ENCODE data around the gene ZFP62. TPM values are rescaled to one million over a fixed set of nuclear protein-coding genes. Genes with fewer than 3 reads are reported as not detected.

Gene ZFP62
- total RNA-seq, 2 donors from 2014 or later: 37.3 to 44.6 TPM

GRCh38 chr5:180870276-180871068 is 9.4 kb upstream of the ZFP62 start:
- no peak for TF ChIP-seq CTCF (conservative IDR thresholded peaks at IDR 0.05)
- Mint-ChIP-seq H3K4me1 (no peaks in the 10 kb centered on the region), H3K36me3 (ENCODE audit: low read depth) (no peaks in the 10 kb centered on the region), H3K9me3 (no peaks in the 10 kb centered on the region), H3K27ac (no peak overlapping the region), H3K4me3 (no peak overlapping the region), H3K27me3 (ENCODE audit: insufficient read depth) (peaks cover 24% of the 10 kb centered on the region)
- no peak overlapping the region for H3K27ac ChIP-seq (ENCODE audit: low read depth, low read length)
- 68 to 74% methylated on average over 10 to 16 of the region's 16 CpGs for WGBS, 2 experiments (ENCODE audit: insufficient coverage in 1 of 2, insufficient read length in 1 of 2)
- H3K4me1 ChIP-seq (ENCODE audit: control insufficient read depth, insufficient read depth, low read length): no peaks in the 10 kb centered on the region
- H3K9ac ChIP-seq (ENCODE audit: extremely low read depth, low read length, poor library complexity, severe bottlenecking): no peak overlapping the region
- H3K9me3 ChIP-seq (ENCODE audit: control insufficient read depth, low read length): no peaks in the 10 kb centered on the region
- no peaks in the 10 kb centered on the region for H3K36me3 ChIP-seq (ENCODE audit: control insufficient read depth, insufficient read depth, low read length)
- peaks cover 15% of the 10 kb centered on the region for H3K27me3 ChIP-seq (ENCODE audit: control insufficient read depth, insufficient read depth, low read length, poor library complexity, severe bottlenecking)
- no peak for DNase-seq
- H3K4me3 ChIP-seq (ENCODE audit: low read length): no peak overlapping the region

- no peak overlapping the region for H3K4me3 Mint-ChIP-seq
- no peaks in the 10 kb centered on the region for H3K36me3 Mint-ChIP-seq (ENCODE audit: low read depth)
- no peaks in the 10 kb centered on the region for H3K4me1 Mint-ChIP-seq
- Histone ChIP-seq H3K27me3 (ENCODE audit: control insufficient read depth, insufficient read depth, low read length, poor library complexity, severe bottlenecking) (peaks cover 15% of the 10 kb centered on the region), H3K4me1 (ENCODE audit: control insufficient read depth, insufficient read depth, low read length) (no peaks in the 10 kb centered on the region), H3K4me3 (ENCODE audit: low read length) (no peak overlapping the region), H3K36me3 (ENCODE audit: control insufficient read depth, insufficient read depth, low read length) (no peaks in the 10 kb centered on the region), H3K27ac (ENCODE audit: low read depth, low read length) (no peak overlapping the region), H3K9me3 (ENCODE audit: control insufficient read depth, low read length) (no peaks in the 10 kb centered on the region), H3K9ac (ENCODE audit: extremely low read depth, low read length, poor library complexity, severe bottlenecking) (no peak overlapping the region)
- WGBS, 2 experiments (ENCODE audit: insufficient coverage in 1 of 2, insufficient read length in 1 of 2): 76% methylated on average over 1 of the region's 1 CpG; no CpG with 5 or more reads in 1 of the 2 experiments
- no peak for DNase-seq
- no peak overlapping the region for H3K27ac Mint-ChIP-seq
- no peaks in the 10 kb centered on the region for H3K9me3 Mint-ChIP-seq
- peaks cover 24% of the 10 kb centered on the region for H3K27me3 Mint-ChIP-seq (ENCODE audit: insufficient read depth)
- TF ChIP-seq CTCF (conservative IDR thresholded peaks at IDR 0.05): no peak
Measured at GRCh38 chr5:180869587-180869986, 8.5 kb upstream of the ZFP62 start.

- DNase-seq: peak; percentile 96
- Mint-ChIP-seq H3K9me3 (no peaks in the 10 kb centered on the region), H3K4me3 (no peak overlapping the region), H3K27me3 (ENCODE audit: insufficient read depth) (peaks cover 24% of the 10 kb centered on the region), H3K27ac (no peak overlapping the region), H3K4me1 (no peaks in the 10 kb centered on the region), H3K36me3 (ENCODE audit: low read depth) (no peaks in the 10 kb centered on the region)
- Histone ChIP-seq H3K9me3 (ENCODE audit: control insufficient read depth, low read length) (no peaks in the 10 kb centered on the region), H3K36me3 (ENCODE audit: control insufficient read depth, insufficient read depth, low read length) (no peaks in the 10 kb centered on the region), H3K9ac (ENCODE audit: extremely low read depth, low read length, poor library complexity, severe bottlenecking) (no peak overlapping the region), H3K4me3 (ENCODE audit: low read length) (no peak overlapping the region), H3K27ac (ENCODE audit: low read depth, low read length) (no peak overlapping the region), H3K4me1 (ENCODE audit: control insufficient read depth, insufficient read depth, low read length) (no peaks in the 10 kb centered on the region), H3K27me3 (ENCODE audit: control insufficient read depth, insufficient read depth, low read length, poor library complexity, severe bottlenecking) (peaks cover 15% of the 10 kb centered on the region)
- 4% methylated on average over 3 of the region's 3 CpGs; no CpG with 5 or more reads in 1 of the 2 experiments for WGBS, 2 experiments (ENCODE audit: insufficient coverage in 1 of 2, insufficient read length in 1 of 2)
- TF ChIP-seq CTCF (conservative IDR thresholded peaks at IDR 0.05): peak; percentile 90
Measured at GRCh38 chr5:180868960-180869359, 7.9 kb upstream of the ZFP62 start.

Measured in endodermal cell (in vitro differentiated cells).